LoVo (cell line): ENCODE measurements around the gene TUBB4B.
"Not testable (repeated sequence)": the region's sequence is repeated elsewhere in the genome, so short reads cannot be mapped to it uniquely, and the experiment has no call there.

ENCODE experiments used
- DNase-seq: peaks from one replicate; pipeline ENCODE4 v3.0.0-alpha.2; 2016; ENCODE audit warnings: low spot score

TUBB4B gene

DNA sequence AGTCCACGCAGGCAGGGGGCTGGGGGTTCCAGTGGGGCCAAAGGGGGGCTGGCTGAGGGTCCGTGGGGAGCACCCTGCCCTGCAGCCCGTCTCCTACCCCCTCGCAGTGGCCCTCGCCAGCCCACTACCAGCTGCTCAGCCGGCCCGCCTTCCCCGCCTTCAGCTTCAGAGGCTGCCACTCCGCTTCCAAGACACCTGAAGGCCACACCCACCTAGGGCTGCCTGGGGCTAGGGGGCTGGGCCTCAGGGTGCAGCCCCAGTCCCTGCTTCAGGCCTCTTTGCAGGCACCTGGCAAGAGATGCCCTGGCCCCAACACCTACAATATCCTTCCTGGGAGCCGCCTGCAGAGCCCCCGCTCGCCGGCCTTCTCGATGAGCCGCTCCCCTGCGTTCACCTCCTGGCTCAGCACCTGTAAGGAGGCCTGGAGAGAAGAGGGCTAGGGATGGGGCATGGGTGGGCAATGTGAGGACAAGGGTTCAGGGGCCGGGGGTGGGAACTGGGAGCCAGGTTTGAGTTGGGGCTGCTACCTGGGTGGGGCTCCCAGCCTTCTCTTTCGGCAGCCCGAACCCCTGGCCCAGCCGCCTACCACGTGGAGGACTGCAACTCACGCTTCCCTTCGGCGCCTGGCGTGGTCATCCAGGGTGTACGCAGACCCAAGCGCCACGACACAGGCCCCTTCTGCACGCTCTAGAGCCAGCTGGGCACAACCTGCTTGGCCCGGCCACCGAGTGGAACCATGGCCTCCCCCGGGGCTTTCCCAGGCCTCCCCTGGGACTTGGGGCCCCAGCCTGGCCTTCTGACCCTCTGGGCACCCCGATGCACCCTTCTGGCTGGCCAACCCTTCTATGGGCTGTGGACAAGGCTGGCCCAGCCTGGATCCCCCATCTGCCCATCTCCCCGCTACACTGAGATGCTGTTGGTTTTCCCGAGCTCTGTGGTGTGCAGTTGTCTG is 11.7 kb downstream of the TUBB4B start:
- DNase-seq = no peak

GRCh38 chr9:137253717-137254623 is 12.9 kb downstream of the TUBB4B start:
- no peak for DNase-seq

- peak; percentile 91 for DNase-seq
These were observed 13.7 kb downstream of the TUBB4B start, which contains the start of gene NELFB for GRCh38 chr9:137254624-137255447. Gene NELFB (plus strand): TSS chr9:137255327.

DNA sequence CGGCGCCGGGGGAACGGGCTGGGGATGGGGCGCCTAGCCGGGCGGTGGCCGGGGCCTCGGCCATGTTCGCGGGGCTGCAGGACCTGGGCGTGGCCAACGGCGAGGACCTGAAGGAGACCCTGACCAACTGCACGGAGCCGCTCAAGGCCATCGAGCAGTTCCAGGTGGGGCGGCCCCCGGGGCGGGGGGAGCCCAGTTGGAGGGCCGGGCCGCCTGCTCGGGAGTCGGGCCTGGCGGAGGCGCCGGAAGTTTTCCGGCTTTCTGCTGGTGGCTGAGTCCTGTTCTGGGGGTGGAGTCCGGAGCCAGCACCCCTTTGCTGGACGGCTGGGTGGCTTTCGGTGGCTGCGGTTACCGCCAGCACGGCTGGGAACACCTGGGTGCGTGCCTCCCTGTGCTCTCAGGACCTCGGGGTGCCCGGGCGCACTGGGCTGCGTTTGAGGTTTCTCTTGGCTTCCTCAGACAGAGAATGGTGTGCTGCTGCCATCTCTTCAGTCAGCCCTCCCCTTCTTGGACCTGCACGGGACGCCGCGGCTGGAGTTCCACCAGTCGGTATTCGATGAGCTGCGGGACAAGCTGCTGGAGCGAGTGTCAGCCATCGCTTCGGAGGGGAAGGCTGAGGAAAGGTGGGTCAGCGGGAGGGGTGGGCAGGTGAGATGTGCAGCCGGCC is 14.5 kb downstream of the TUBB4B start:
- DNase-seq = no peak

DNA sequence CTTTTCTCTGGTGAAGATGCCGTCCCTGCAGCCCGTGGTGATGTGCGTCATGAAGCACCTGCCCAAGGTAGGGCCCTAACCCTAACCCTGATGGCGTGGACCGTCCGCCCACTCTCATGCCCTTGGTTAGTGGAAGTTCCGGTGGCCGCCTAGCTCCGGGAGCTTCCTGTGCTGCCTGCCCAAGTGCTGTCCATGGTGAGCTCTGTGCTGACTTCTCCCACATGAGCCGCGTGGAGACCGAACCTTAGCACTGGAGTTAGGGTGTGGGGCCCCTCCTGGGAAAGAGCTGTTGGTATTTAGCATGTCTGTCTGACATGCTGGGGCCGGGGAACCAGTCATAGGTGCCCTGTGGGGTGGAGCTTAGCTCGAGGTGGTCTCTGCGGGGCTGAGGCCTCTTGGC is 15.3 kb downstream of the TUBB4B start:
- no peak for DNase-seq

GRCh38 chr9:137256856-137257255 is 15.8 kb downstream of the TUBB4B start:
- DNase-seq = no peak

- not testable (repeated sequence) for DNase-seq
These were observed 21.3 kb downstream of the TUBB4B start for GRCh38 chr9:137262173-137262908.

DNA sequence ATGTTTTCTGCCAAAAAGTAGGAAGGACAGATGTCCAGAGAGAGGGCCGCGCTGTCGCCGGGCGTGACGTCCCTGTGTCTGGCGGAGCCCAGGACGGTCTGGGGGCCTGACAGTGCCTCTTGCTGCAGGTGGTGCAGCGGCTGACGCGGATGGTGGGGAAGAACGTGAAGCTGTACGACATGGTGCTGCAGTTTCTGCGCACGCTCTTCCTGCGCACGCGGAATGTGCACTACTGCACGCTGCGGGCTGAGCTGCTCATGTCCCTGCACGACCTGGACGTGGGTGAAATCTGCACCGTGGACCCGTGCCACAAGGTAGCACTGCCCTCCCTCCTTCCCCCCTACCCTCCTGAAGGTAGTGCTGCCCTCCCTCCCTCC is 21.8 kb downstream of the TUBB4B start:
- DNase-seq = no peak

DNA sequence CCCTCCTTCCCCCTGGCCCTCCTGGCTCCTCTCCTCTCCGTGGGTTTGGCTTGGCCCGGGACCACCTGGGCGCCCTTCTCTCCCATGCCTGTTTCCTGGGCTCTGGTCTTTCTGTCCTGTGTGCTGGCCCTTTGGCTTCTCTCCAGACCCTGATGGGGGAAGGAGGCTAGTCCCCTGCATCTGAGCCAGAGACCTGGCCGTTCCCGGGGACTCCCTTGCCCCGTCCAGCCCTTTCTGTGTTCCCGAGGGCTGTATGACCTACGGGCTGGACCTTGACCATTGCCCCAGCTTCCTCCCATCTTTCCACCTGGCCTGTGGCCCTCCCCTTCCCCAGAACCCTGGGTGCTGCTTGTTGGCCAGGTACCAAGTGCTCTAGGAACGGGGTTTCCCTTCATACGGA is 22.4 kb downstream of the TUBB4B start:
- DNase-seq = no peak

DNA sequence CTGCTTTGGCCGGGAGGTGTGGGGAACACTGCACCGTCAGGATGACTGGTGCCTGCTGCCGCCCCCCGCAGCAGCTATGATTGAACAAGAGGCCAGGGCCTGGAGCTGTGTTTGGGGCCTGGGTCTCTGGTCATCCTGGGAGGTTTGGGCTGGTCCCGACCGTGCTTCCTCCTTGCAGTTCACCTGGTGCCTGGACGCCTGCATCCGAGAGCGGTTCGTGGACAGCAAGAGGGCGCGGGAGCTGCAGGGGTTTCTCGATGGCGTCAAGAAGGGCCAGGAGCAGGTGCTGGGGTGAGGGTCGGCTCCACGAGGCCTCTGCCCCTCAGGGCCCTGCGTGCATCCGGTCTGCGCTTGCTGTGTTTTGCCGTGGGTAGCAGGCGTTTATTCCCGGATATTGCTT is 23.0 kb downstream of the TUBB4B start:
- no peak for DNase-seq

DNA sequence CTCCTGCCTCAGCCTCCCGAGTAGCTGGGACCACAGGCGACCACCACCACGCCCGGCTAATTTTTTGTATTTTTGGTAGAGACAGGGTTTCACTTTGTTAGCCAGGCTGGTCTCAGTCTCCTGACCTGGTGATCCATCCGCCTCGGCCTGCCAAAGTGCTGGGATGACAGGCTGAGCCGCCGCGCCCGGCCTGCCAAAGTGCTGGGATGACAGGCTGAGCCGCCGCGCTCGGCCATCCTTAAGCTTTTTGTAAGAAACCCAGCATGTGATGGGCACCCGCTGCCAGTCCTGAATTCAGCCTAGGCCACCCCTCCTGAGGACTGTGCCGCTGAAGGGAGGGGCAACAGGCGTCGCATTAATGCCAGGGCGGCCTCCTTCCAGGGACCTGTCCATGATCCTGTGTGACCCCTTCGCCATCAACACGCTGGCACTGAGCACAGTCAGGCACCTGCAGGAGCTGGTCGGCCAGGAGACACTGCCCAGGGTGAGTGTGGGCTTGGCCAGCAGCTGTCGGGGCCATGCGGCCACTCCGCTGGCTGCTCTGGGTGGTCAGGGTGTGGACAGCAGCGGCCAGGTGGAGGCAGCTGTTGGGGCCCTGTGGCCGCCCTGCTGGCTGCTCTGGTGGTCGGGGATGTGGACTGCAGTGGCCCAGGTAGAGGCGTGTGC is 24.5 kb downstream of the TUBB4B start:
- DNase-seq = no peak

- no peak for DNase-seq
These were observed 25.1 kb downstream of the TUBB4B start for GRCh38 chr9:137266162-137266527.

- no peak for DNase-seq
These were observed 25.7 kb downstream of the TUBB4B start for GRCh38 chr9:137266585-137267453.

DNA sequence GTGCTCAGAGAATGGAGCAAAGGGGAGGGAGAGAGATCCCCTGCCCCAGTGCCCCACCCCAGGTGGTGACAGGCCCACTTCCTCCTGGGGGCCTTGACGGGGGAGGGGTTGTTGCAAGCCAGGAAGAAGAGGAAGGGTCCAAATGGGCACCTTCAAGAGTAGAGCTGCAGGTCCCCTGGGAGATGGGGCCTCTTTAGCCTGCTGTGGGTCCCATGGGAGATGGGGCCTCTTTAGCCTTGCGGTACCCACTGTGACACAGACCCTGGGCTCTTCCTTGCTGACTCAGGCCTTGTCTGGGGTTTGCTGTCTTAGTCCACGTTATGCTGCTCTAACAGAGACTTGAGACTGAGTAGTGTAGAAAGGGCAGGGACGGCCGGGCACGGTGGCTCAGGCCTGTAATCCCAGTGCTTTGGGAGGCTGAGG is 26.9 kb downstream of the TUBB4B start:
- DNase-seq = no peak

- no peak for DNase-seq
These were observed 27.6 kb downstream of the TUBB4B start for GRCh38 chr9:137268538-137269201.

DNA sequence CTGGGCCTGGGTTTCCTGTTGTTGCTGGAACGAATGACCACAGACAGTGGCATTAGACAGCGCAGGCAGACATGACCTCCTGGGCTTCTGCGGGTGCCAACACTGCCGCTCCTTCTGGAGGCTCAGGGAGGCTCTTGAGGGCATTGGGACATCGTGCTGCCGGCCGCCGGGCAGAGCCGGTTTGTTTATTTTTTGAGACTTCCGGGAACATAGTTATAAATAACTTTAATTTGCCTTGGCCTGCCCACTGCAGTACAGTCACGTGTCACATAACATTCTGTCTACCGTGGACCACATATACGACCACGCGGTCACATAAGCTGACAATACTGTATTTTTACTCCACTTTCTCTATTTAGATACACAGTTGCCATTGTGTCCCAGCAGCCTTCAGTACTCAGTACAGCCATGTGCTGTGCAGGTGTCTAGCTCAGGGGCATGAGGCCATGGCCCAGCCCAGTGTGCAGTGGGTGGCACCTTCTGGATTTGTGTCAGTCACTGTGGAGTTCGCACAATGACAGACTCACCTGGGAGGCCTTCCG is 28.2 kb downstream of the TUBB4B start:
- no peak for DNase-seq

- no peak for DNase-seq
These were observed 30.0 kb downstream of the TUBB4B start for GRCh38 chr9:137270929-137271695.

DNA sequence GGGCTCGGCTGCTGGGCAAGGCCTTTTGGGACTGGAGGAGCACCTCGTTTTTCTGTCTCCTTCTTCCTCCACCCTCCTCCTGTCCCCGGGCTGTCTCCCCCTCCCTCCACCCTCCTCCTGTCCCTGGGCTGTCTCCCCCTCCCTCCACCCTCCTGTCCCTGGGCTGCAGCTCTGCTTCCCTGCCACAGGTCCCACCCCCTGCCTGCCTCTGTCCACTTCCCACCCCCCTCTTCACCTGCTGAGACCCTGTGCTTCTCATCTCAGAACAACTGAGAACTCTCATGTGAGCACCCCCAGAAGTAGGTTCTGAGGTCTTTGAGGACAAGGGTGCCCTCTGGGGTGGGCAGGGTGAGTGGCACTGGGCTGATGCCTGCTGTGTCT is 30.6 kb downstream of the TUBB4B start:
- no peak for DNase-seq
